NCI-H82 (cell line): ENCODE measurements around the gene XPO4.

Source experiments
- DNase-seq: peaks from one replicate; lab custom pipeline; 2025; lab: John Stamatoyannopoulos, UW

The XPO4 gene

GRCh38 chr13:20828539-20829364 is 73.8 kb downstream of the XPO4 start:
- DNase-seq, result peak; percentile 82

GRCh38 chr13:20826843-20827560 is 75.5 kb downstream of the XPO4 start:
- no peak for DNase-seq

- no peak for DNase-seq
Observed at GRCh38 chr13:20826301-20826700, 76.2 kb downstream of the XPO4 start.

GRCh38 chr13:20825477-20825875 is 77.1 kb downstream of the XPO4 start:
- peak; percentile 53 for DNase-seq

- peak; percentile 50 for DNase-seq
Observed at GRCh38 chr13:20824762-20825476, 77.6 kb downstream of the XPO4 start.

- DNase-seq, result peak; percentile 65
Observed at GRCh38 chr13:20823071-20823470, 79.5 kb downstream of the XPO4 start.

- DNase-seq, result no peak
Observed at GRCh38 chr13:20822406-20822805, 80.1 kb downstream of the XPO4 start.

GRCh38 chr13:20819715-20820114 is 82.8 kb downstream of the XPO4 start:
- DNase-seq, result no peak

GRCh38 chr13:20815464-20815863 is 87.1 kb downstream of the XPO4 start:
- DNase-seq, result peak; percentile 69

GRCh38 chr13:20814224-20814910 is 88.2 kb downstream of the XPO4 start:
- DNase-seq, result peak; percentile 100

GRCh38 chr13:20812890-20813289 is 89.7 kb downstream of the XPO4 start:
- peak; percentile 69 for DNase-seq

- no peak for DNase-seq
Observed at GRCh38 chr13:20810808-20811207, 91.7 kb downstream of the XPO4 start.

GRCh38 chr13:20808874-20809273 is 93.7 kb downstream of the XPO4 start:
- no peak for DNase-seq

GRCh38 chr13:20803180-20803965 is 99.2 kb downstream of the XPO4 start:
- DNase-seq, result no peak

- DNase-seq, result no peak
Observed at GRCh38 chr13:20801707-20802106, 100.8 kb downstream of the XPO4 start.

- no peak for DNase-seq
Observed at GRCh38 chr13:20799726-20800416, 102.7 kb downstream of the XPO4 start.

- DNase-seq, result no peak
Observed at GRCh38 chr13:20798027-20798426, 104.5 kb downstream of the XPO4 start.

GRCh38 chr13:20796791-20797508 is 105.6 kb downstream of the XPO4 start:
- peak; percentile 68 for DNase-seq

- DNase-seq, result no peak
Observed at GRCh38 chr13:20789665-20790064, 112.9 kb downstream of the XPO4 start.

- no peak for DNase-seq
Observed at GRCh38 chr13:20788312-20788711, 114.2 kb downstream of the XPO4 start.
